Gastrocnemius medialis (tissue), 4 donors: ENCODE measurements around the gene RGR. TPM values are rescaled to one million over a fixed set of nuclear protein-coding genes. Genes with fewer than 3 reads are reported as not detected.

Experiments used
- ATAC-seq, 2 donors: fragments of 150-250 bp; one replicate each; pipeline ENCODE4 v1.9.1; 2016
- DNase-seq, 2 donors: peaks; one replicate each; pipeline ENCODE4 v3.0.0-alpha.2; 2019
- H3K27ac ChIP-seq, 4 donors: fragments of 200-600 bp; sonication (generic); 1 replicate in 1 of 4; 2 replicates in 3 of 4; pipeline ENCODE4 v1.5.1; 2016 to 2018; ENCODE audit warnings: mild to moderate bottlenecking in 2 of 4, moderate library complexity in 1 of 4
- H3K27me3 ChIP-seq, 3 donors: fragments of 200-600 bp; sonication (generic) in 2 of 3; 1 replicate in 1 of 3; 2 replicates in 2 of 3; pipeline versions ENCODE4 v1.5.1 to v1.6.0; 2016 to 2019; ENCODE audit warnings: mild to moderate bottlenecking in 1 of 3, moderate library complexity in 1 of 3
- H3K36me3 ChIP-seq, 2 donors: fragments of 200-600 bp; sonication (generic) in 1 of 2; one replicate each; pipeline ENCODE4 v1.5.1; 2017 to 2018
- H3K4me1 ChIP-seq, 2 donors: fragments of 200-600 bp; sonication (generic) in 1 of 2; one replicate each; pipeline ENCODE4 v1.5.1; 2016 to 2017; ENCODE audit warnings: mild to moderate bottlenecking in 2 of 2
- H3K4me3 ChIP-seq, 4 donors: fragments of 200-600 bp; sonication (generic) in 3 of 4; 1 replicate in 1 of 4; 2 replicates in 3 of 4; pipeline ENCODE4 v1.5.1; 2016 to 2019; ENCODE audit warnings: mild to moderate bottlenecking in 2 of 4
- H3K9me3 ChIP-seq, 3 donors: fragments of 200-600 bp; sonication (generic) in 2 of 3; 1 replicate in 1 of 3; 2 replicates in 2 of 3; pipeline ENCODE4 v1.5.1; 2016 to 2019
- POLR2A ChIP-seq, 2 donors: fragments of 450-650 bp; IDR thresholded peaks; one replicate each; pipeline ENCODE4 v1.6.1; 2017; ENCODE audit warnings: antibody characterized with exemption in 2 of 2, mild to moderate bottlenecking in 2 of 2, moderate library complexity in 2 of 2
- in situ Hi-C, 4 donors: fragments of 200-750 bp; cut with MboI; loops; one replicate each; pipeline versions ENCODE4 v1.15.0 to v1.8.0; 2017; ENCODE audit warnings: low sequenced_read_pairs in 4 of 4
- intact Hi-C: fragments of 100-400 bp; cut with DNase I; formaldehyde crosslinking; loops from one replicate; pipeline ENCODE4 v1.15.1; 2023; ENCODE audit warnings: low total_unique reads
- total RNA-seq, 4 donors: library from RNA; depleted of rRNA; stranded (reverse); fragments of >200 nt; gene quantifications; one replicate each; pipeline versions ENCODE4 v1.1.0 to v1.2.3, GENCODE V29; 2016
- TF ChIP-seq, protein P1 (sequence below), 5 experiments: fragments of 450-650 bp in 3 of 5; fragments of 200-600 bp in 2 of 5; sonication (generic) in 2 of 5; IDR thresholded peaks in 4 of 5; conservative IDR thresholded peaks in 1 of 5; 1 replicate in 4 of 5; 2 replicates in 1 of 5; pipeline ENCODE4 v1.5.1; 2016 to 2019; ENCODE audit warnings: antibody characterized with exemption in 5 of 5, mild to moderate bottlenecking in 3 of 5, moderate library complexity in 3 of 5

The RGR gene
- total RNA-seq, 4 donors from 2014 or later: 0.22 TPM; not detected in 3

DNA sequence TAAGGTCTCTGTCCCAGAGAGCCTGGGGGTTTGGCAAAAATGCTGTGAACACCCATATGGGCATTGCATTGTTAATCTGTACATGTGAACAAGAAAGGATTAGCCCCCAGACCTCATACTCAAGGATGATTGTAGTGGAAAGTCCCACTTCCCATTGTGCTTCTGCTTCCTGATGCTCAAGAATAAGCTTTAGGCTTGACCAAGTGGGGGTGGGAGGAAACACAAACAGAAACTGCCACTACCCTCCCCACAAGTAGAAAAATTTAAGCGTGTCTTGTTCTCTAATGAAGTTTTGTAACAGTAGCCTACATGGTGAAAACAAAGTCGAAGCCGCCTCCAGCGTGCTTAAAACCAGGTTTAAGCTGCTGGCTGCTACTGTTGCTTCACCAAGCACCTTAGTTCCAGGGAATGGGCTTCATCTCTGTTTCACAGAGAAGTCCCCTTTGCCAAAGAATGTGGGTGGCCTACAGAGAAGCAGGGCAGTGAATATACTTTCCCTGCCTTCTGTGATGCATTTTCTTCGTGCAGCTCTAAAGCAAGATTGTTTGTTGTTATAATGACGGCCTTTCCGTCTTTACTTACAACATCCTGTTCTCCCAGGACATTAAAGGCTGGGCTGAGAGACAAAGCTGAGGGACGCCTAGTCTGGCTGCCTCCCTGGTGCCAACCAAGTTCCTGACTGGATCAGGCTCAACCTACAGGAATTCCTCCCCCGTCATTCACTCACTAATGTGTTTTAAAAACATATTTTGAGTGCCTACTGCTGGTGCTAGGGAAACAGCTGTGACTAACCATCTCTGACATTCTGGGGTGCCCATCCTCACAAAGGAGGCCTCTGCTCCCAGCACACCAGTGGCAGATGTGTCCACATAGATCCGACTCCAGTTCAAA is 51.5 kb downstream of the RGR start:
- no peak overlapping the region for H3K4me3 ChIP-seq
- TF ChIP-seq, protein P1, sequence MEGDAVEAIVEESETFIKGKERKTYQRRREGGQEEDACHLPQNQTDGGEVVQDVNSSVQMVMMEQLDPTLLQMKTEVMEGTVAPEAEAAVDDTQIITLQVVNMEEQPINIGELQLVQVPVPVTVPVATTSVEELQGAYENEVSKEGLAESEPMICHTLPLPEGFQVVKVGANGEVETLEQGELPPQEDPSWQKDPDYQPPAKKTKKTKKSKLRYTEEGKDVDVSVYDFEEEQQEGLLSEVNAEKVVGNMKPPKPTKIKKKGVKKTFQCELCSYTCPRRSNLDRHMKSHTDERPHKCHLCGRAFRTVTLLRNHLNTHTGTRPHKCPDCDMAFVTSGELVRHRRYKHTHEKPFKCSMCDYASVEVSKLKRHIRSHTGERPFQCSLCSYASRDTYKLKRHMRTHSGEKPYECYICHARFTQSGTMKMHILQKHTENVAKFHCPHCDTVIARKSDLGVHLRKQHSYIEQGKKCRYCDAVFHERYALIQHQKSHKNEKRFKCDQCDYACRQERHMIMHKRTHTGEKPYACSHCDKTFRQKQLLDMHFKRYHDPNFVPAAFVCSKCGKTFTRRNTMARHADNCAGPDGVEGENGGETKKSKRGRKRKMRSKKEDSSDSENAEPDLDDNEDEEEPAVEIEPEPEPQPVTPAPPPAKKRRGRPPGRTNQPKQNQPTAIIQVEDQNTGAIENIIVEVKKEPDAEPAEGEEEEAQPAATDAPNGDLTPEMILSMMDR (IDR thresholded peaks at IDR 0.05 in 4 of 5, conservative IDR thresholded peaks at IDR 0.05 in 1 of 5): no peak
- TF ChIP-seq POLR2A (IDR thresholded peaks at IDR 0.05): no peak
- in situ Hi-C loops (no loop called here), intact Hi-C loops (no loop called here)
- no peak for ATAC-seq
- H3K9me3 ChIP-seq: no peaks in the 10 kb centered on the region
- no peaks in the 10 kb centered on the region for H3K27me3 ChIP-seq
- H3K4me1 ChIP-seq: no peaks in the 10 kb centered on the region
- no peaks in the 10 kb centered on the region for H3K36me3 ChIP-seq
- no peak overlapping the region for H3K27ac ChIP-seq
- no peak for DNase-seq

DNA sequence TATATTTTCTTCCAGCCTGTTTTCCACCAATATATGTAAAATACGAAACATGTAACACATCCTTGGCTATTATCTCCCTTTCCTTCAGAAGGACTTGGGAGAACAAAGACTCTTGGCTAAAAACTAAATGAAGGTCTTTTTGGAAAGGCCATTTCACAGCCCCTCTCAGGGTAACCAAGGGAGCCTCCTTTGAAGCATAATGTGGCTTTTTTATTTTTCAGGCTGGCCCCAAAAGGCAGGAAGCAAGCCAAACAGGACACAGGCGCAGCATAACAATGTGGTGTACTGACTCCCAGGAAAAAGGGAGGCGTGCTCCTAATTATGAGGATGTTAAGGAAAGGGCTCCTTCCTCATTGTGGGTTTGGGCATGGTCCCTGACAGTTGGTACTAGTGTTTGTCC is 53.2 kb downstream of the RGR start:
- no peak overlapping the region for H3K4me3 ChIP-seq
- intact Hi-C loops (no loop called here), in situ Hi-C loops (no loop called here)
- no peaks in the 10 kb centered on the region for H3K4me1 ChIP-seq
- H3K36me3 ChIP-seq: no peaks in the 10 kb centered on the region
- TF ChIP-seq, protein P1 (IDR thresholded peaks at IDR 0.05 in 4 of 5, conservative IDR thresholded peaks at IDR 0.05 in 1 of 5): no peak
- no peak for TF ChIP-seq POLR2A (IDR thresholded peaks at IDR 0.05)
- ATAC-seq (no peak), DNase-seq (no peak)
- H3K9me3 ChIP-seq: no peaks in the 10 kb centered on the region
- no peak overlapping the region for H3K27ac ChIP-seq
- H3K27me3 ChIP-seq: no peaks in the 10 kb centered on the region

GRCh38 chr10:84302223-84302622 is 57.4 kb downstream of the RGR start:
- no peaks in the 10 kb centered on the region for H3K36me3 ChIP-seq
- TF ChIP-seq POLR2A (IDR thresholded peaks at IDR 0.05): no peak
- TF ChIP-seq, protein P1 (IDR thresholded peaks at IDR 0.05 in 4 of 5, conservative IDR thresholded peaks at IDR 0.05 in 1 of 5): no peak
- in situ Hi-C loops (no loop called here), intact Hi-C loops (no loop called here)
- no peak overlapping the region for H3K4me3 ChIP-seq
- no peak for DNase-seq
- no peaks in the 10 kb centered on the region for H3K4me1 ChIP-seq
- H3K9me3 ChIP-seq: no peaks in the 10 kb centered on the region
- H3K27ac ChIP-seq: no peak overlapping the region
- H3K27me3 ChIP-seq: no peaks in the 10 kb centered on the region
- ATAC-seq: no peak

- no peaks in the 10 kb centered on the region for H3K36me3 ChIP-seq
- no peaks in the 10 kb centered on the region for H3K4me1 ChIP-seq
- intact Hi-C loops (no loop called here), in situ Hi-C loops (no loop called here)
- no peaks in the 10 kb centered on the region for H3K27me3 ChIP-seq
- no peaks in the 10 kb centered on the region for H3K9me3 ChIP-seq
- ATAC-seq: no peak
- TF ChIP-seq, protein P1 (IDR thresholded peaks at IDR 0.05 in 4 of 5, conservative IDR thresholded peaks at IDR 0.05 in 1 of 5): no peak
- TF ChIP-seq POLR2A (IDR thresholded peaks at IDR 0.05): no peak
- H3K4me3 ChIP-seq: no peak overlapping the region
- DNase-seq: no peak
- H3K27ac ChIP-seq: no peak overlapping the region
These were observed 62.0 kb downstream of the RGR start for GRCh38 chr10:84306751-84307384.
